Pancreas (tissue), 10 donors: ENCODE results near the gene MAP4K5. TPM values are rescaled to one million over a fixed set of nuclear protein-coding genes. Genes with fewer than 3 reads are reported as not detected.
A peak's percentile ranks its signal among the peaks of the same experiment; 100 is the strongest.

Experiments used
- ATAC-seq, 4 donors: fragments of 200-7000 bp; cut with Tn5 transposase; one replicate each; pipeline versions ENCODE4 v1.8.0 to v1.9.1; 2020; ENCODE audit warnings: mild to moderate bottlenecking in 4 of 4, moderate library complexity in 4 of 4
- DNase-seq, 6 donors: peaks; one replicate each; pipeline ENCODE4 v3.0.0-alpha.2; 2020
- FAIRE-seq: peaks from 2 replicates; lab custom pipeline; 2012; peaks lifted over from hg19 to GRCh38; lab: Jason Lieb, UNC
- H3K27ac ChIP-seq, 4 donors: fragments of 200-600 bp; sonication (generic); 1 replicate in 3 of 4; 2 replicates in 1 of 4; pipeline versions ENCODE4 v1.5.0 to v1.8.0; 2020
- H3K27me3 ChIP-seq, 4 donors: fragments of 200-600 bp; one replicate each; pipeline ENCODE4 v1.8.0; 2021
- H3K36me3 ChIP-seq, 3 donors: fragments of 200-600 bp; sonication (generic) in 1 of 3; one replicate each; pipeline versions ENCODE4 v1.5.0 to v1.8.0; 2020 to 2021
- H3K4me1 ChIP-seq, 3 donors: fragments of 200-600 bp; one replicate each; pipeline ENCODE4 v1.8.0; 2021
- H3K4me3 ChIP-seq, 4 donors: fragments of 200-600 bp; sonication (generic) in 2 of 4; one replicate each; pipeline versions ENCODE4 v1.5.0 to v1.8.0; 2020 to 2021
- H3K9me3 ChIP-seq, 4 donors: fragments of 200-600 bp; one replicate each; pipeline ENCODE4 v1.8.0; 2021
- WGBS, 2 donors: extraction: QIAGEN DNeasy Blood & Tissue Kit; methylation state at CpG; one replicate each; pipeline ENCODE4 v1.1.7; 2013; 5-methylcytosine and 5-hydroxymethylcytosine counted together
- intact Hi-C, 3 donors: fragments of 100-400 bp; cut with DNase I; formaldehyde crosslinking; loops; one replicate each; pipeline versions ENCODE4 v1.11.1 to v1.14.2; 2022
- polyA plus RNA-seq, 2 donors: library from polyadenylated mRNA; stranded (reverse); fragments of 200-250 nt; gene quantifications; one replicate each; pipeline ENCODE4 v1.2.3, GENCODE V29; 2013
- total RNA-seq, 6 donors: library from RNA; stranded (reverse); fragmentation: NEBNext Ultra II Directional in 4 of 6; extraction: Animal tissue kit (Norgen Biotek cat#: 25700) in 4 of 6; gene quantifications; one replicate each; pipeline versions ENCODE4 v1.2.1 to v1.2.4, GENCODE V29; 2021 to 2023
- TF ChIP-seq, protein P1 (sequence below), 4 donors: fragments of 200-600 bp; sonication (generic) in 3 of 4; IDR thresholded peaks; one replicate each; pipeline versions ENCODE4 v1.5.0 to v1.8.0; 2021; ENCODE audit warnings: antibody characterized with exemption in 4 of 4
- donor health status: healthy with polysubstance abuse.
- donor health status: DM: no; HTN: no; CAD: no; lungs with moderate emphysema.
- donor health status: DM: no; HTN: no; CAD: no.
- donor health status: control.
- donor health status: control.
- donor health status: Bipolar disorder and iron deficiency.
- donor health status: DM: yes; HTN: yes; CAD: no.
- donor health status: DM: no; HTN: no; CAD: no.
- donor health status: DM: no; HTN: no; CAD: no.
- donor health status: DM: yes; HTN: yes; CAD: no.

MAP4K5 gene
- total and polyA plus RNA-seq, 8 donors: 12.6 to 28.6 (median 21.0) TPM

- FAIRE-seq: no peak
- intact Hi-C loops: no loop called here
- WGBS, 2 donors: 31 to 35% methylated on average over 6 of the region's 6 CpGs
- Histone ChIP-seq H3K36me3 (no peaks in the 10 kb centered on the region), H3K4me3 (no peak overlapping the region), H3K9me3 (no peaks in the 10 kb centered on the region), H3K27ac (no peak overlapping the region), H3K27me3 (no peaks in the 10 kb centered on the region), H3K4me1 (peaks cover 0 to 3% (median 0%) of the 10 kb centered on the region in 3 donors)
- TF ChIP-seq, protein P1, sequence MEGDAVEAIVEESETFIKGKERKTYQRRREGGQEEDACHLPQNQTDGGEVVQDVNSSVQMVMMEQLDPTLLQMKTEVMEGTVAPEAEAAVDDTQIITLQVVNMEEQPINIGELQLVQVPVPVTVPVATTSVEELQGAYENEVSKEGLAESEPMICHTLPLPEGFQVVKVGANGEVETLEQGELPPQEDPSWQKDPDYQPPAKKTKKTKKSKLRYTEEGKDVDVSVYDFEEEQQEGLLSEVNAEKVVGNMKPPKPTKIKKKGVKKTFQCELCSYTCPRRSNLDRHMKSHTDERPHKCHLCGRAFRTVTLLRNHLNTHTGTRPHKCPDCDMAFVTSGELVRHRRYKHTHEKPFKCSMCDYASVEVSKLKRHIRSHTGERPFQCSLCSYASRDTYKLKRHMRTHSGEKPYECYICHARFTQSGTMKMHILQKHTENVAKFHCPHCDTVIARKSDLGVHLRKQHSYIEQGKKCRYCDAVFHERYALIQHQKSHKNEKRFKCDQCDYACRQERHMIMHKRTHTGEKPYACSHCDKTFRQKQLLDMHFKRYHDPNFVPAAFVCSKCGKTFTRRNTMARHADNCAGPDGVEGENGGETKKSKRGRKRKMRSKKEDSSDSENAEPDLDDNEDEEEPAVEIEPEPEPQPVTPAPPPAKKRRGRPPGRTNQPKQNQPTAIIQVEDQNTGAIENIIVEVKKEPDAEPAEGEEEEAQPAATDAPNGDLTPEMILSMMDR (IDR thresholded peaks at IDR 0.05): no peak
- DNase-seq: no peak
- peak; percentile 63 to 73 (median 69) for ATAC-seq
These were observed 125.1 kb downstream of the MAP4K5 start for GRCh38 chr14:50407111-50407812.

DNA sequence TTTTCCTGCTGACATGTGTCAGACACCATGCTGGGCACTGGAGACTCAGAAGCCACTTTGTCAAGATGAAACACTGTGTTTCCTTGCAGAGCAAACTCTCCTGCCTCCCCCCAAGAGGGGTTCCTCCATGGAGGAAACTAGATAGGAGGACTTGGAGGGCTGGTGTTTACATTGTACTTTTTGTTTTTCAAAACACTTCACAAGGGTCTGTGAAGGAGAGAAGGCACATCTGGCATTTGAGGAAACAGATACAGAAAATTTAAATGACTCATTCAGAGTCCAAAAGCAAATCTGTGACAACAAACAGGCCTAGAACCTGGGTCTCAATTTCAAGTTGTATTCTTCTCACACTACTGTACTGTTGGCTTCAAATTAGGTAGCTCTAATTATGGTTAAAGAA, 128.9 kb downstream of the MAP4K5 start:
- FAIRE-seq (no peak), ATAC-seq (no peak), DNase-seq (no peak)
- intact Hi-C loops: no loop called here
- Histone ChIP-seq H3K36me3 (no peaks in the 10 kb centered on the region), H3K27me3 (no peaks in the 10 kb centered on the region), H3K9me3 (no peaks in the 10 kb centered on the region), H3K27ac (no peak overlapping the region), H3K4me3 (no peak overlapping the region), H3K4me1 (peaks cover 0 to 3% (median 0%) of the 10 kb centered on the region in 3 donors)
- TF ChIP-seq, protein P1 (IDR thresholded peaks at IDR 0.05): no peak

GRCh38 chr14:50402965-50403364, 129.4 kb downstream of the MAP4K5 start:
- TF ChIP-seq, protein P1 (IDR thresholded peaks at IDR 0.05): no peak
- H3K4me3 ChIP-seq: no peak overlapping the region
- DNase-seq (no peak), ATAC-seq (no peak), FAIRE-seq (no peak)
- intact Hi-C loops: no loop called here
- H3K27ac ChIP-seq: no peak overlapping the region
- H3K36me3 ChIP-seq: no peaks in the 10 kb centered on the region
- H3K27me3 ChIP-seq: no peaks in the 10 kb centered on the region
- H3K4me1 ChIP-seq: peaks cover 0 to 4% (median 0%) of the 10 kb centered on the region in 3 donors
- 84 to 91% methylated on average over 1 of the region's 1 CpG for WGBS, 2 donors
- no peaks in the 10 kb centered on the region for H3K9me3 ChIP-seq

- 95 to 96% methylated on average over 2 of the region's 2 CpGs for WGBS, 2 donors
- FAIRE-seq (no peak), DNase-seq (no peak), ATAC-seq (no peak)
- intact Hi-C loops: no loop called here
- Histone ChIP-seq H3K4me1 (peaks cover 0 to 12% (median 0%) of the 10 kb centered on the region in 3 donors), H3K9me3 (no peaks in the 10 kb centered on the region), H3K27me3 (no peaks in the 10 kb centered on the region), H3K4me3 (no peak overlapping the region), H3K36me3 (no peaks in the 10 kb centered on the region), H3K27ac (no peak overlapping the region)
- TF ChIP-seq, protein P1 (IDR thresholded peaks at IDR 0.05): no peak
These were observed 131.9 kb downstream of the MAP4K5 start for GRCh38 chr14:50400461-50400860.
